Activated CD8-positive, alpha-beta memory T cell treated with anti-CD3 and anti-CD28 coated beads, Interleukin-2, amount 50 U/mL, for 24 hours (primary cell): ENCODE measurements around the gene TMEM260.
"Not testable (repeated sequence)": the region's sequence is repeated elsewhere in the genome, so short reads cannot be mapped to it uniquely, and the experiment has no call there.

Experiments
- DNase-seq: peaks from one replicate; pipeline ENCODE4 v3.0.0-alpha.2; 2020; ENCODE audit errors: extremely low read depth

TMEM260 gene

GRCh38 chr14:56598519-56598918 is 18.9 kb downstream of the TMEM260 start:
- no peak for DNase-seq

- no peak for DNase-seq
These were observed 24.1 kb downstream of the TMEM260 start for GRCh38 chr14:56603648-56604047.

GRCh38 chr14:56608689-56609088 is 29.1 kb downstream of the TMEM260 start:
- no peak for DNase-seq

GRCh38 chr14:56611663-56612062 is 32.1 kb downstream of the TMEM260 start:
- DNase-seq = not testable (repeated sequence)

GRCh38 chr14:56617084-56617483 is 37.5 kb downstream of the TMEM260 start:
- DNase-seq = no peak

GRCh38 chr14:56630707-56631106 is 51.1 kb downstream of the TMEM260 start:
- no peak for DNase-seq

- DNase-seq = no peak
These were observed 52.6 kb downstream of the TMEM260 start for GRCh38 chr14:56632195-56632594.

GRCh38 chr14:56633544-56633943 is 53.9 kb downstream of the TMEM260 start:
- DNase-seq = no peak

GRCh38 chr14:56635041-56635440 is 55.4 kb downstream of the TMEM260 start:
- DNase-seq = no peak

- no peak for DNase-seq
These were observed 67.9 kb downstream of the TMEM260 start for GRCh38 chr14:56647493-56647892.

GRCh38 chr14:56648508-56649301 is 69.1 kb downstream of the TMEM260 start:
- DNase-seq = no peak

- DNase-seq = no peak
These were observed 69.8 kb downstream of the TMEM260 start for GRCh38 chr14:56649382-56649781.

GRCh38 chr14:56650048-56650447 is 70.5 kb downstream of the TMEM260 start:
- DNase-seq = no peak

GRCh38 chr14:56650979-56651378 is 71.4 kb downstream of the TMEM260 start:
- DNase-seq = no peak

GRCh38 chr14:56657604-56658003 is 78.0 kb downstream of the TMEM260 start:
- no peak for DNase-seq

- no peak for DNase-seq
These were observed 79.8 kb downstream of the TMEM260 start for GRCh38 chr14:56659378-56659777.

GRCh38 chr14:56659964-56660551 is 80.5 kb downstream of the TMEM260 start:
- DNase-seq = no peak

- DNase-seq = no peak
These were observed 81.2 kb downstream of the TMEM260 start for GRCh38 chr14:56660677-56661389.

GRCh38 chr14:56661478-56661877 is 81.9 kb downstream of the TMEM260 start:
- DNase-seq = no peak

- DNase-seq = no peak
These were observed 85.3 kb downstream of the TMEM260 start for GRCh38 chr14:56664811-56665421.

GRCh38 chr14:56666294-56666693 is 86.7 kb downstream of the TMEM260 start:
- no peak for DNase-seq

GRCh38 chr14:56666716-56667115 is 87.1 kb downstream of the TMEM260 start:
- DNase-seq = no peak
